H1 (cell line): Measurements from ENCODE around the gene TMEM151A. TPM values are rescaled to one million over a fixed set of nuclear protein-coding genes. Genes with fewer than 3 reads are reported as not detected.

Experiments
- CHD7 ChIP-seq: fragments of 300-600 bp; sonication (generic); IDR thresholded peaks from 2 replicates; pipeline ENCODE4 v1.7.1; 2012; ENCODE audit warnings: low read length, moderate library complexity, mild to moderate bottlenecking, inconsistent platforms; ENCODE audit not compliant: insufficient replicate concordance
- GTF2F1 ChIP-seq: IDR thresholded peaks from 2 replicates; pipeline ENCODE4 v1.6.1; 2012; ENCODE audit warnings: low read depth, low read length, improper control_type of control experiment, borderline replicate concordance
- MAX ChIP-seq: IDR thresholded peaks from 2 replicates; pipeline ENCODE4 v1.6.1; 2012; ENCODE audit warnings: inconsistent platforms
- TBP ChIP-seq: IDR thresholded peaks from 2 replicates; pipeline ENCODE4 v1.6.1; 2011; ENCODE audit warnings: low read depth, low read length, improper control_type of control experiment
- ZNF274 ChIP-seq: IDR thresholded peaks from 2 replicates; pipeline ENCODE4 v1.7.0; 2012; ENCODE audit warnings: low read length, borderline replicate concordance; ENCODE audit errors: extremely low read depth
- polyA plus RNA-seq, 7 experiments: library from polyadenylated mRNA; depleted of rRNA in 3 of 7; stranded (reverse) in 5 of 7; unstranded in 2 of 7; fragments of >200 nt in 5 of 7; fragments of 200-250 nt in 2 of 7; gene quantifications; 1 replicate in 5 of 7; 2 replicates in 1 of 7; 4 replicates in 1 of 7; pipeline versions ENCODE4 v1.2.1 to v1.2.3, GENCODE V29; 2011 to 2013; ENCODE audit warnings: missing spikeins in 2 of 7, mixed read lengths in 2 of 7
- total RNA-seq: library from RNA; stranded (reverse); fragmentation: NEBNext Ultra II Directional; extraction: Animal tissue kit (Norgen Biotek cat#: 25700); gene quantifications from 2 replicates; pipeline ENCODE4 v1.2.1, GENCODE V29; 2021

Gene TMEM151A
- total and polyA plus RNA-seq, 2 of the 8 experiments (the other 6 are each of a cell fraction or from before 2014, with no cell fraction given): 3.2 TPM

DNA sequence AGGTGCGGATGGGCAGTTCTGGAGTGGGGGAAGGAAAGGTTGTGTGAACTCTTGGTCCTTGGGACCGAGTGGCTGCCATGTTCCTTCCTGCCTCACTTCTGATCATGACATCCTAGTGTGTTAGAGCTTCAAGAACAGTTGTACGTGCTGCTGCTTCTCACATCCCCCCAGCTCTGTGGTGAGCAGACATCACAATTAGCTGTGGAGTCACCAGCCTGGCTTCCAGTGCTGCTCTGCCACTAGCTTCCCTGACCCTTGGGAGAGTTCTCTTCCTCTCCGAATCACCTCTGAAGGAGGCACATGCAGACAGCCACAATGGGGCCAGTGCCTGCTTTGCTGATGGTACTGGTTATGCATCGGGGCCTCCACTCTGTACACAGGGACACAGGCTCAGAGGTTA, 29.5 kb upstream of the TMEM151A start (continued):
- TF ChIP-seq CHD7: no peak
- no peak for TF ChIP-seq TBP
- TF ChIP-seq GTF2F1: no peak
- no peak for TF ChIP-seq ZNF274
- TF ChIP-seq MAX: no peak
